Right cardiac atrium (tissue), 5 donors: Measurements from ENCODE around the gene NEK11. TPM values are rescaled to one million over a fixed set of nuclear protein-coding genes. Genes with fewer than 3 reads are reported as not detected.

Experiments
- ATAC-seq, 2 donors: fragments of 200-7000 bp; cut with Tn5 transposase; one replicate each; pipeline versions ENCODE4 v1.8.0 to v1.9.1; 2020; ENCODE audit warnings: moderate library complexity in 2 of 2, mild to moderate bottlenecking in 1 of 2
- DNase-seq, 3 donors: peaks; one replicate each; pipeline ENCODE4 v3.0.0-alpha.2; 2020
- H3K27ac ChIP-seq: one replicate; pipeline ENCODE4 v1.5.1; 2013; ENCODE audit warnings: mild to moderate bottlenecking, low read length, control low read depth, moderate library complexity
- H3K27me3 ChIP-seq: one replicate; pipeline ENCODE4 v1.6.1; 2013; ENCODE audit not compliant: control insufficient read depth, insufficient read depth
- H3K4me1 ChIP-seq: one replicate; pipeline ENCODE4 v1.6.1; 2013; ENCODE audit warnings: low read length; ENCODE audit not compliant: control insufficient read depth, insufficient read depth
- H3K4me3 ChIP-seq: one replicate; pipeline ENCODE4 v1.5.1; 2013; ENCODE audit warnings: low read length, control low read depth
- H3K9me3 ChIP-seq: one replicate; pipeline ENCODE4 v1.6.1; 2013; ENCODE audit warnings: low read length; ENCODE audit not compliant: control insufficient read depth
- WGBS: extraction: QIAGEN DNeasy Blood & Tissue Kit; methylation state at CpG from one replicate; pipeline ENCODE4 v1.1.7; 2013; 5-methylcytosine and 5-hydroxymethylcytosine counted together
- intact Hi-C, 4 donors: fragments of 100-400 bp; cut with DNase I; formaldehyde crosslinking; loops; one replicate each; pipeline versions ENCODE4 v1.11.0 to v1.14.0; 2022 to 2023
- polyA plus RNA-seq: library from polyadenylated mRNA; stranded (reverse); fragments of 200-250 nt; gene quantifications from one replicate; pipeline ENCODE4 v1.2.3, GENCODE V29; 2013
- total RNA-seq, 4 donors: library from RNA; stranded (reverse); fragmentation: NEBNext Ultra II Directional; extraction: Animal tissue kit (Norgen Biotek cat#: 25700); gene quantifications; one replicate each; pipeline ENCODE4 v1.2.1, GENCODE V29; 2021
- donor health status: healthy with polysubstance abuse.
- donor health status: DM: no; HTN: yes; CAD: no.
- donor health status: DM: no; HTN: no; CAD: no.
- donor health status: DM: no; HTN: yes; CAD: no; lungs with severe emphysema.
- donor health status: DM: yes; HTN: yes; CAD: no.

Gene NEK11
- total and polyA plus RNA-seq, 5 donors, result 1.1 to 3.6 (median 2.6) TPM

GRCh38 chr3:131388490-131388799, 361.8 kb downstream of the NEK11 start:
- WGBS, result 45% methylated on average over 2 of the region's 2 CpGs
- intact Hi-C loops, result loop anchor here in 1 of 4 donors (10.0 kb wide), 1 partner anchor 116 kb away; the partner anchor contains the start of gene MRPL3
- H3K4me1 ChIP-seq, result peaks cover 20% of the 10 kb centered on the region
- ATAC-seq, result no peak
- no peak for DNase-seq
- no peaks in the 10 kb centered on the region for H3K9me3 ChIP-seq
- H3K27ac ChIP-seq, result no peak overlapping the region
- no peaks in the 10 kb centered on the region for H3K27me3 ChIP-seq
- H3K4me3 ChIP-seq, result no peak overlapping the region

DNA sequence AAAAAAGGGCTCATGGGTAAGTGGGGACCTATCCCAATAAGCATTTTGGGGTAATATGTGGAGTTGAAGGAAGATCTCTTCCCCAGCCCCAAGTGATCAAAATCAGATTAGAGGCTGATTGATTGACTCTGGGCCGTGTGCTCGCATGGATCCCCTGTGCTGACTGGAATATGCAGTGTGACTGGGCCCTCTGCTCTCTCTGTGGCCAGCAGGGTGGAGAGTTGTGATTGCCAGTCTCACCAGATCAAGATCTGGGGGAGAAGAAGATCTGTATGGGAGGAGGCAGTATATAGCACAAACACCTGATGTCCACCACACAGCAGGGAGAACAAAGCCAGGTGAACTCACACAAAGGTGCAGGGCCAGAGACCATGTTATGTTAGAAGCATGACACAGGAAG, 363.7 kb downstream of the NEK11 start:
- H3K9me3 ChIP-seq, result no peaks in the 10 kb centered on the region
- ATAC-seq, result no peak
- no peak overlapping the region for H3K27ac ChIP-seq
- H3K4me1 ChIP-seq, result peaks cover 10% of the 10 kb centered on the region
- no peaks in the 10 kb centered on the region for H3K27me3 ChIP-seq
- 83% methylated on average over 2 of the region's 2 CpGs for WGBS
- intact Hi-C loops, result no loop called here
- no peak for DNase-seq
- H3K4me3 ChIP-seq, result no peak overlapping the region

DNA sequence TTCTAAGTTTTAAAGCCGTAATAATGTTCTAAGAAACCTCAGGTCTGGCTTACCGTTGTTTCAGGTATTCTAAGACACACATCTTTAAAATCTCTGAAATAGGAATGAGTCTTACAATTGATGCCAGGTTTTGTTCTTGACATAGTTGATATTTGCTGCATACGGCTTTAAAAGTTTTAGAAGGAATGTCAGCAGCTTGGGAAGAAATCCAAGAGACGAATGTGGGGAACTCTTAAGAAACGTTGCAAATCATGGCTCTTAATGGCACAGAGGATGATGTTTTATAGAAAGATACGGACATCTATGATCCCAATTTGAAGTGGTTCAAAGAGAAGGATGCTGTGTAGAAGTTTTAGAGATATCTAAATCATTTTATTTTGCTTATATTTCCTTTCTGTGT, 366.4 kb downstream of the NEK11 start:
- H3K27ac ChIP-seq, result no peak overlapping the region
- intact Hi-C loops, result no loop called here
- no peak overlapping the region for H3K4me3 ChIP-seq
- WGBS, result 53% methylated on average over 6 of the region's 6 CpGs
- DNase-seq (no peak), ATAC-seq (no peak)
- no peaks in the 10 kb centered on the region for H3K27me3 ChIP-seq
- no peaks in the 10 kb centered on the region for H3K4me1 ChIP-seq
- H3K9me3 ChIP-seq, result no peaks in the 10 kb centered on the region

DNA sequence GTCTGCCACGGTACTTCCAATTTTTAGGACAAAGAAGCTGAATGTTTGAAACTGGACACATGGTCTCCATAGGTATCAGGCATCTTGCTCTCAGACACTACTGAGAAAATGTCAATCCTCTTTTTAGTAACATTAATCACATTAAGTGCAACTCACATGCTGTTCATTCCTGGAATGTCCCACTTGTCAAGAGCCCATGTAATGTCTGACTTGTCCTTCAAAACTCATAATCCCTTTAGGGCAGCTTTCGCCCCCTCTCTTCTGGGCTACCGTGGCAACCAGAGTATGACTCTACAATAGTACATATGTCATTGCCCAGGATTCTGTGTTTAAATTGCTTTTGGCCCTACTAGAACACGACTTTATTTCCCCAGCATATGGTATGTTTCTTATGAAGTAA, 367.2 kb downstream of the NEK11 start:
- 66% methylated on average over 4 of the region's 4 CpGs for WGBS
- Histone ChIP-seq H3K27ac (no peak overlapping the region), H3K4me1 (no peaks in the 10 kb centered on the region), H3K4me3 (no peak overlapping the region), H3K9me3 (no peaks in the 10 kb centered on the region), H3K27me3 (no peaks in the 10 kb centered on the region)
- DNase-seq (no peak), ATAC-seq (peak in 1 of 2 donors; percentile 54)
- intact Hi-C loops, result no loop called here

DNA sequence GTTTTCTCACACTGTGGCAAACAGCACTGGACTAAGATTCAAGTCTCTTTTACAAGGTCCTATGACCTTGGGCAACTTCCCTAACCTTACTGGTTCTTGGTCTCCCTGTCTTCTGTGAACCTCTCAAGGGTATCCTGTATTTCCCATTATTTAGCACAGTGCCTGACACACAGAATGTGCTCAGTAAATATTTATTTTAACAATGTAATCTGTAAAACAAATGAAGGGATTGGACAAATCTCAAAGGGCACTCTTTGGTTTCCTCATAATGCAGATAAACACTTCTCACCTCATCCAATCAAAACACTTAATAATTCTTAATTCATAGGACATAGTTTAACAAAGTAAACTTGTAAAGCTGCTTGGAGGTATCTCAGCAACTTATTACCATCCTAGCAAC, 367.7 kb downstream of the NEK11 start:
- no peaks in the 10 kb centered on the region for H3K27me3 ChIP-seq
- intact Hi-C loops, result no loop called here
- H3K9me3 ChIP-seq, result no peaks in the 10 kb centered on the region
- ATAC-seq (no peak), DNase-seq (no peak)
- H3K27ac ChIP-seq, result no peak overlapping the region
- no peak overlapping the region for H3K4me3 ChIP-seq
- H3K4me1 ChIP-seq, result no peaks in the 10 kb centered on the region

GRCh38 chr3:131396170-131396569, 369.5 kb downstream of the NEK11 start:
- no peaks in the 10 kb centered on the region for H3K27me3 ChIP-seq
- H3K27ac ChIP-seq, result no peak overlapping the region
- H3K4me3 ChIP-seq, result no peak overlapping the region
- H3K4me1 ChIP-seq, result no peaks in the 10 kb centered on the region
- no peaks in the 10 kb centered on the region for H3K9me3 ChIP-seq
- ATAC-seq, result peak in 1 of 2 donors; percentile 45
- intact Hi-C loops, result no loop called here
- no peak for DNase-seq

DNA sequence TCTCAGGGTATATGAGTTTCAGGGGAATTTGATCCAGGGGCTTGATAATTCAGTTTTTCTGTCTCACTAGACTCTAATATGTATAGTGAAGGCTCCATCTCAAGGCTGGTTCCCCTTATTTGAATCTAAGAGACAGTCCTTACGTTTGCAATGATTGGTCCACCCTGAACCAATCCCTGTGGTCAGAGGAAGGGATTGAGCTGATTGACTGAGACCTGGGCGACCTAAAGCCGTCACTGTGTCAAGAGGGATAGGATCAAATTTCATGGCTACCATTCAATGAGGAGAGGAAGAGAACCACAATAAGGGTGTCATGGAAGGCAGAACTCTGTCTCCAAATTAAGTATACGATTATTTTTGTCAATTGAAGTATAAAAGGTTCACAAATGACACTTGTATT, 371.2 kb downstream of the NEK11 start:
- WGBS, result 73% methylated on average over 4 of the region's 4 CpGs
- Histone ChIP-seq H3K4me1 (peaks cover 5% of the 10 kb centered on the region), H3K9me3 (no peaks in the 10 kb centered on the region), H3K27ac (no peak overlapping the region), H3K27me3 (no peaks in the 10 kb centered on the region), H3K4me3 (no peak overlapping the region)
- ATAC-seq (no peak), DNase-seq (no peak)
- intact Hi-C loops, result no loop called here

Other genes starting within 250 kb of the NEK11 start
- gene ATP2C1, start 132.8 kb upstream of the NEK11 start, total RNA-seq, result 10 to 100 TPM; 55.7 to 59.8 (median 57.5) TPM
- gene ATP2C1, start 132.8 kb upstream of the NEK11 start, polyA plus RNA-seq, result 33.3 TPM
- gene ASTE1, start 52 bp upstream of the NEK11 start, total RNA-seq, result 1 to 10 TPM; 3.5 to 5.1 (median 4.7) TPM
- gene ASTE1, start 52 bp upstream of the NEK11 start, polyA plus RNA-seq, result 2.2 TPM